Left forelimb (tissue), 1 donor: ENCODE results near the gene BRINP3.

Experiments used
- DNase-seq: peaks from one replicate; pipeline ENCODE4 v3.0.0-alpha.2; 2018; ENCODE audit warnings: low spot score

Gene BRINP3

GRCh38 chr1:190322274-190322673 is 155.4 kb downstream of the BRINP3 start:
- no peak for DNase-seq

GRCh38 chr1:190320952-190321351 is 156.7 kb downstream of the BRINP3 start:
- no peak for DNase-seq

GRCh38 chr1:190312763-190313162 is 164.9 kb downstream of the BRINP3 start:
- no peak for DNase-seq

- no peak for DNase-seq
Measured at GRCh38 chr1:190303501-190303900, 174.2 kb downstream of the BRINP3 start.

- DNase-seq, result no peak
Measured at GRCh38 chr1:190296453-190296852, 181.2 kb downstream of the BRINP3 start.

GRCh38 chr1:190289897-190290296 is 187.8 kb downstream of the BRINP3 start:
- no peak for DNase-seq

- DNase-seq, result no peak
Measured at GRCh38 chr1:190286111-190286510, 191.6 kb downstream of the BRINP3 start.

GRCh38 chr1:190277107-190277506 is 200.6 kb downstream of the BRINP3 start:
- DNase-seq, result no peak

GRCh38 chr1:190274721-190275120 is 202.9 kb downstream of the BRINP3 start:
- no peak for DNase-seq

GRCh38 chr1:190273161-190273560 is 204.5 kb downstream of the BRINP3 start:
- DNase-seq, result no peak

GRCh38 chr1:190262538-190262937 is 215.1 kb downstream of the BRINP3 start:
- DNase-seq, result no peak

- no peak for DNase-seq
Measured at GRCh38 chr1:190259424-190259823, 218.2 kb downstream of the BRINP3 start.

GRCh38 chr1:190258003-190258402 is 219.7 kb downstream of the BRINP3 start:
- no peak for DNase-seq

- no peak for DNase-seq
Measured at GRCh38 chr1:190252046-190252445, 225.6 kb downstream of the BRINP3 start.

- no peak for DNase-seq
Measured at GRCh38 chr1:190250368-190250767, 227.3 kb downstream of the BRINP3 start.

GRCh38 chr1:190244406-190244805 is 233.3 kb downstream of the BRINP3 start:
- DNase-seq, result no peak

GRCh38 chr1:190243056-190243455 is 234.6 kb downstream of the BRINP3 start:
- no peak for DNase-seq

GRCh38 chr1:190226006-190226405 is 251.7 kb downstream of the BRINP3 start:
- DNase-seq, result no peak

- DNase-seq, result no peak
Measured at GRCh38 chr1:190212450-190212849, 265.2 kb downstream of the BRINP3 start.

- DNase-seq, result no peak
Measured at GRCh38 chr1:190207733-190208132, 269.9 kb downstream of the BRINP3 start.

GRCh38 chr1:190205713-190206112 is 272.0 kb downstream of the BRINP3 start:
- no peak for DNase-seq

GRCh38 chr1:190196020-190196419 is 281.6 kb downstream of the BRINP3 start:
- DNase-seq, result no peak

- no peak for DNase-seq
Measured at GRCh38 chr1:190193508-190194115, 284.1 kb downstream of the BRINP3 start.

- no peak for DNase-seq
Measured at GRCh38 chr1:190192627-190193026, 285.0 kb downstream of the BRINP3 start.

- no peak for DNase-seq
Measured at GRCh38 chr1:190183588-190183987, 294.1 kb downstream of the BRINP3 start.
